Fibroblast of lung (primary cell): ENCODE results near the gene CMTR2.

Source experiments
- EZH2 ChIP-seq: IDR thresholded peaks from 2 replicates; pipeline ENCODE4 v1.5.1; 2012; ENCODE audit warnings: low read length, control low read depth, mild to moderate bottlenecking; ENCODE audit errors: missing control alignments
- TF ChIP-seq, protein P1 (sequence below), 2 donors: IDR thresholded peaks in 1 of 2; conservative IDR thresholded peaks in 1 of 2; 1 replicate in 1 of 2; 2 replicates in 1 of 2; pipeline ENCODE4 v1.5.1; 2011 to 2012; ENCODE audit warnings: low read length in 2 of 2, control low read depth in 1 of 2, inconsistent platforms in 1 of 2, low read depth in 1 of 2, mild to moderate bottlenecking in 1 of 2

DNA sequence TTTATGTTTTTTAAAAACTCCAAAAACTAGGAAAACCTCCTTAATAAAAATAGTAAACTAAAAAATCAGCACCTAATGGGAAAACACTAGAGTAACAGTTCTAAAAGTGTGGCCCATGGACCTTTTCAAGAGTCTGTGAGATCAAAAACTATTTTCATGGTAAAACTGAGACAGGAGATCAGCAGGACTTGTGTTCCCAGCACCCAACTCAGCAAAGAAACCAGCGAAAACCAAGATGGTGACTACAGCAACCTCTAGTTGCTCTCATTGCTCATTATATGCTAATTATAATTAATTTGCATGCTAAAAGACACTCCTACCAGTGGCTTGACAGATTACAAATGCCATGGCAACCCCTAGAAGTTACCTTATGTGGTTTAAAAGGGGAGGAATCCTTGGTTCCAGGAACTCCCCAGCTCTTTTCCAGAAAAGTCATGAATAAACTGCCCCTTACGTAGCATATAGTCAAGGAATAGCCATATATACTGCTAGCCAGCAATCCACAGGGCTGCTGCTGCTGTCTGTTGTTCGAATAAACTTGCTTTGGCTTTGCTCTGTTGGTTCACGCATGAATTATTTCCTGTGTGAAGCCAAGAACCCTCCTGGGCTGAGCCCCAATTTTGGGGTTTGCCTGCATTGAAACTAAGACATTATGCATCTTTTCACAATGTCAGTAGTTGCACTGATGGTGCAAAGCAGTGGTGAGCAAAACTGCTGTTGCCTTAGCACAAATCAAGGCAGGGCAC, 12.4 kb downstream of the CMTR2 start:
- TF ChIP-seq, protein P1, sequence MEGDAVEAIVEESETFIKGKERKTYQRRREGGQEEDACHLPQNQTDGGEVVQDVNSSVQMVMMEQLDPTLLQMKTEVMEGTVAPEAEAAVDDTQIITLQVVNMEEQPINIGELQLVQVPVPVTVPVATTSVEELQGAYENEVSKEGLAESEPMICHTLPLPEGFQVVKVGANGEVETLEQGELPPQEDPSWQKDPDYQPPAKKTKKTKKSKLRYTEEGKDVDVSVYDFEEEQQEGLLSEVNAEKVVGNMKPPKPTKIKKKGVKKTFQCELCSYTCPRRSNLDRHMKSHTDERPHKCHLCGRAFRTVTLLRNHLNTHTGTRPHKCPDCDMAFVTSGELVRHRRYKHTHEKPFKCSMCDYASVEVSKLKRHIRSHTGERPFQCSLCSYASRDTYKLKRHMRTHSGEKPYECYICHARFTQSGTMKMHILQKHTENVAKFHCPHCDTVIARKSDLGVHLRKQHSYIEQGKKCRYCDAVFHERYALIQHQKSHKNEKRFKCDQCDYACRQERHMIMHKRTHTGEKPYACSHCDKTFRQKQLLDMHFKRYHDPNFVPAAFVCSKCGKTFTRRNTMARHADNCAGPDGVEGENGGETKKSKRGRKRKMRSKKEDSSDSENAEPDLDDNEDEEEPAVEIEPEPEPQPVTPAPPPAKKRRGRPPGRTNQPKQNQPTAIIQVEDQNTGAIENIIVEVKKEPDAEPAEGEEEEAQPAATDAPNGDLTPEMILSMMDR (conservative IDR thresholded peaks at IDR 0.05 in 1 of 2, IDR thresholded peaks at IDR 0.05 in 1 of 2; ENCODE audit: low read depth in 1 of 2, low read length in 2 of 2), result no peak
- TF ChIP-seq EZH2, result no peak
